OCI-LY3 (cell line): Measurements from ENCODE around the gene SH3RF3.
"Not testable (repeated sequence)": the region's sequence is repeated elsewhere in the genome, so short reads cannot be mapped to it uniquely, and the experiment has no call there.

ENCODE experiments used
- H2AFZ ChIP-seq: fragments of 200-600, 300-600 bp; shearing (Covaris generic); 2 replicates; pipeline ENCODE4 v1.6.0; 2014; ENCODE audit warnings: antibody characterized with exemption, low read depth, low read length
- H3K27ac ChIP-seq: fragments of 200-600, 300-600 bp; sonication (generic); 2 replicates; pipeline ENCODE4 v1.5.1; 2014; ENCODE audit warnings: mild to moderate bottlenecking, low read length, moderate library complexity, mixed read lengths
- H3K27me3 ChIP-seq: fragments of 200-600, 300-600 bp; sonication (generic); 2 replicates; pipeline ENCODE4 v1.6.1; 2014; ENCODE audit warnings: low read depth, low read length, mixed read lengths
- H3K36me3 ChIP-seq: fragments of 200-600, 300-600 bp; sonication (generic); replicated peaks from 2 replicates; pipeline ENCODE3; 2014; ENCODE audit warnings: low read depth, low read length, mixed read lengths
- H3K4me1 ChIP-seq: fragments of 300-600, 200-600 bp; sonication (generic); 2 replicates; pipeline ENCODE4 v1.6.1; 2014; ENCODE audit warnings: low read length, mixed read lengths
- H3K4me2 ChIP-seq: fragments of 200-600, 300-600 bp; sonication (generic); 2 replicates; pipeline ENCODE4 v1.6.1; 2014; ENCODE audit warnings: low read length, mixed read lengths
- H3K4me3 ChIP-seq: fragments of 300-600, 200-600 bp; sonication (generic); 2 replicates; pipeline ENCODE4 v1.5.1; 2014; ENCODE audit warnings: antibody characterized with exemption, mild to moderate bottlenecking, low read length, moderate library complexity
- H3K79me2 ChIP-seq: fragments of 300-600, 200-600 bp; shearing (Covaris generic); 2 replicates; pipeline ENCODE4 v1.6.1; 2014; ENCODE audit warnings: mild to moderate bottlenecking, low read length, mixed read lengths
- H3K9ac ChIP-seq: fragments of 300-600, 200-600 bp; shearing (Covaris generic); 2 replicates; pipeline ENCODE4 v1.6.0; 2014; ENCODE audit warnings: mild to moderate bottlenecking, low read length, moderate library complexity
- H3K9me3 ChIP-seq: fragments of 200-600, 300-600 bp; shearing (Covaris generic); 2 replicates; pipeline ENCODE4 v1.6.1; 2014; ENCODE audit warnings: low read length, mixed read lengths; ENCODE audit not compliant: insufficient read depth
- H4K20me1 ChIP-seq: fragments of 200-600, 300-600 bp; sonication (generic); 2 replicates; pipeline ENCODE4 v1.6.1; 2016; ENCODE audit warnings: low read length, mixed read lengths; ENCODE audit not compliant: insufficient read depth
- CTCF ChIP-seq: fragments of 200-600, 300-600 bp; sonication (generic); IDR thresholded peaks from 2 replicates; pipeline ENCODE4 v1.5.1; 2014; ENCODE audit warnings: antibody characterized with exemption, low read length, low read depth
- EZH2phosphoT487 ChIP-seq: fragments of 200-600 bp; shearing (Covaris generic); IDR thresholded peaks from 2 replicates; pipeline ENCODE4 v1.6.1; 2018; ENCODE audit warnings: antibody characterized with exemption, mixed run types, low read depth

The SH3RF3 gene

GRCh38 chr2:109158237-109158636 is 29.2 kb downstream of the SH3RF3 start:
- TF ChIP-seq EZH2phosphoT487 (no peak), CTCF (no peak)
- Histone ChIP-seq H4K20me1 (no peaks in the 10 kb centered on the region), H3K4me2 (no peak overlapping the region)

GRCh38 chr2:109159096-109159495 is 30.1 kb downstream of the SH3RF3 start:
- H3K4me3 ChIP-seq = no peak overlapping the region
- no peak overlapping the region for H2AFZ ChIP-seq
- H3K27me3 ChIP-seq = peaks cover 11% of the 10 kb centered on the region
- H4K20me1 ChIP-seq = no peaks in the 10 kb centered on the region
- no peaks in the 10 kb centered on the region for H3K79me2 ChIP-seq
- H3K4me2 ChIP-seq = no peak overlapping the region
- H3K36me3 ChIP-seq = no peaks in the 10 kb centered on the region
- H3K4me1 ChIP-seq = no peaks in the 10 kb centered on the region
- H3K27ac ChIP-seq = no peak overlapping the region
- H3K9me3 ChIP-seq = no peaks in the 10 kb centered on the region
- no peak overlapping the region for H3K9ac ChIP-seq
- TF ChIP-seq EZH2phosphoT487 = no peak

More at GRCh38 chr2:109158237-109158636, 29.2 kb downstream of the SH3RF3 start:
- no peaks in the 10 kb centered on the region for H3K79me2 ChIP-seq
- H3K27me3 ChIP-seq = peaks cover 11% of the 10 kb centered on the region
- H3K36me3 ChIP-seq = no peaks in the 10 kb centered on the region
- no peak overlapping the region for H3K27ac ChIP-seq
- no peak overlapping the region for H2AFZ ChIP-seq
- no peak overlapping the region for H3K4me3 ChIP-seq
- no peak overlapping the region for H3K9ac ChIP-seq
- H3K9me3 ChIP-seq = no peaks in the 10 kb centered on the region
- H3K4me1 ChIP-seq = no peaks in the 10 kb centered on the region

- H3K9me3 ChIP-seq = no peaks in the 10 kb centered on the region
- no peaks in the 10 kb centered on the region for H3K36me3 ChIP-seq
- peaks cover 11% of the 10 kb centered on the region for H3K27me3 ChIP-seq
- H3K27ac ChIP-seq = no peak overlapping the region
- no peak overlapping the region for H3K9ac ChIP-seq
- no peak overlapping the region for H3K4me3 ChIP-seq
- no peaks in the 10 kb centered on the region for H3K79me2 ChIP-seq
- H3K4me1 ChIP-seq = no peaks in the 10 kb centered on the region
- no peak for TF ChIP-seq EZH2phosphoT487
- TF ChIP-seq CTCF = no peak
- H2AFZ ChIP-seq = no peak overlapping the region
- H3K4me2 ChIP-seq = no peak overlapping the region
- no peaks in the 10 kb centered on the region for H4K20me1 ChIP-seq
Observed at GRCh38 chr2:109160714-109161440, 31.9 kb downstream of the SH3RF3 start.

GRCh38 chr2:109162367-109162766 is 33.4 kb downstream of the SH3RF3 start:
- not testable (repeated sequence) for H3K27ac ChIP-seq, H3K36me3 ChIP-seq, H3K4me1 ChIP-seq, H2AFZ ChIP-seq, H3K9me3 ChIP-seq, H3K4me3 ChIP-seq, H4K20me1 ChIP-seq, H3K9ac ChIP-seq, H3K4me2 ChIP-seq, H3K79me2 ChIP-seq
- H3K27me3 ChIP-seq = peaks cover 11% of the 10 kb centered on the region; the same call in 1 of the 2 replicates

GRCh38 chr2:109162999-109163398 is 34.0 kb downstream of the SH3RF3 start:
- H3K4me3 ChIP-seq = no peak overlapping the region
- no peak overlapping the region for H3K27ac ChIP-seq
- H4K20me1 ChIP-seq = no peaks in the 10 kb centered on the region
- no peak overlapping the region for H3K4me2 ChIP-seq
- TF ChIP-seq CTCF = no peak
- TF ChIP-seq EZH2phosphoT487 = no peak
- no peak overlapping the region for H3K9ac ChIP-seq
- H2AFZ ChIP-seq = no peak overlapping the region
- H3K79me2 ChIP-seq = no peaks in the 10 kb centered on the region
- H3K36me3 ChIP-seq = no peaks in the 10 kb centered on the region
- no peaks in the 10 kb centered on the region for H3K9me3 ChIP-seq
- H3K27me3 ChIP-seq = peaks cover 12% of the 10 kb centered on the region; the same call in 1 of the 2 replicates
- H3K4me1 ChIP-seq = no peaks in the 10 kb centered on the region
